PC-3 (cell line): ENCODE results near the gene OSBPL9. TPM values are rescaled to one million over a fixed set of nuclear protein-coding genes. Genes with fewer than 3 reads are reported as not detected.

Experiments used
- ATAC-seq: fragments of 200-7000 bp; cut with Tn5 transposase; 2 replicates; pipeline ENCODE4 v1.9.1; 2020; ENCODE audit warnings: mild to moderate bottlenecking, moderate library complexity
- BruUV-seq: library from RNA; stranded (reverse); fragments of 400-500 nt; replicated peaks from 2 replicates; lab custom pipeline; 2021; lab: Mats Ljungman, UMichigan
- CTCF ChIA-PET: fragments of 300-600 bp; sonication (Branson Sonifier 250); formaldehyde crosslinking; loops from one replicate; lab custom pipeline; 2022; ENCODE audit warnings: antibody characterized with exemption; lab: Charles Lee
- POLR2A ChIA-PET: fragments of 300-600 bp; sonication (Branson Sonifier 250); formaldehyde crosslinking; loops from one replicate; lab custom pipeline; 2022; ENCODE audit warnings: antibody characterized with exemption; ENCODE audit not compliant: unreplicated experiment; lab: Charles Lee
- DNase-seq: peaks from one replicate; pipeline ENCODE4 v3.0.0-alpha.2; 2015
- H2AFZ ChIP-seq: fragments of 300-600 bp; sonication (generic); 2 replicates; pipeline ENCODE4 v1.6.0; 2016; ENCODE audit warnings: antibody characterized with exemption, low read length
- H3F3A ChIP-seq: fragments of 300-600 bp; sonication (generic); one replicate; pipeline ENCODE4 v1.6.0; 2017; ENCODE audit warnings: antibody characterized with exemption, low read length, control low read depth, mild to moderate bottlenecking; ENCODE audit not compliant: unreplicated experiment
- H3K27ac ChIP-seq: fragments of 300-600 bp; sonication (generic); 2 replicates; pipeline ENCODE4 v1.5.1; 2016; ENCODE audit warnings: mild to moderate bottlenecking, low read length
- H3K27me3 ChIP-seq: fragments of 300-600 bp; sonication (generic); 2 replicates; pipeline ENCODE4 v1.6.1; 2016; ENCODE audit warnings: low read length, mixed read lengths
- H3K36me3 ChIP-seq: fragments of 300-600 bp; sonication (generic); 2 replicates; pipeline ENCODE4 v1.6.1; 2016; ENCODE audit warnings: low read depth, mixed run types, low read length, mixed read lengths
- H3K4me1 ChIP-seq: fragments of 300-600 bp; sonication (generic); 2 replicates; pipeline ENCODE4 v1.5.1; 2016; ENCODE audit warnings: low read length; ENCODE audit not compliant: insufficient read depth
- H3K4me2 ChIP-seq: fragments of 300-600 bp; sonication (generic); 2 replicates; pipeline ENCODE4 v1.6.0; 2016; ENCODE audit warnings: low read length
- H3K4me3 ChIP-seq: fragments of 300-600 bp; sonication (generic); 2 replicates; pipeline ENCODE4 v1.5.1; 2016; ENCODE audit warnings: mild to moderate bottlenecking, low read length, mixed read lengths
- H3K79me2 ChIP-seq: fragments of 300-600 bp; sonication (generic); 2 replicates; pipeline ENCODE4 v1.6.1; 2017; ENCODE audit warnings: low read length, mixed read lengths
- H3K9ac ChIP-seq: fragments of 300-600 bp; sonication (generic); 2 replicates; pipeline ENCODE4 v1.6.0; 2016; ENCODE audit warnings: mild to moderate bottlenecking, low read length
- H3K9me2 ChIP-seq: fragments of 300-600 bp; sonication (generic); replicated peaks from 2 replicates; pipeline ENCODE4 v1.6.1; 2016; ENCODE audit warnings: mixed run types, low read length, mixed read lengths
- H3K9me3 ChIP-seq: fragments of 300-600 bp; sonication (generic); 2 replicates; pipeline ENCODE4 v1.6.1; 2016; ENCODE audit warnings: low read length, mixed read lengths
- H4K20me1 ChIP-seq: fragments of 300-600 bp; sonication (generic); 2 replicates; pipeline ENCODE4 v1.6.1; 2016; ENCODE audit warnings: low read length, mixed read lengths
- EZH2 ChIP-seq: fragments of 300-600 bp; sonication (generic); IDR thresholded peaks from one replicate; pipeline ENCODE4 v1.6.1; 2017; ENCODE audit warnings: antibody characterized with exemption, mild to moderate bottlenecking, low read length; ENCODE audit not compliant: unreplicated experiment
- EZH2phosphoT487 ChIP-seq: fragments of 300-600 bp; sonication (generic); IDR thresholded peaks from 2 replicates; pipeline ENCODE4 v1.6.1; 2018; ENCODE audit warnings: mild to moderate bottlenecking, antibody characterized with exemption, low read length, borderline replicate concordance
- intact Hi-C: fragments of 100-400 bp; cut with micrococcal nuclease; formaldehyde crosslinking; loops from 2 replicates; pipeline ENCODE4 v1.9.0; 2023
- total RNA-seq: library from RNA; depleted of rRNA; stranded (reverse); fragments of >200 nt; gene quantifications from 2 replicates; pipeline ENCODE4 v1.2.3, GENCODE V29; 2014
- TF ChIP-seq, protein P1 (sequence below): fragments of 300-600 bp; sonication (generic); conservative IDR thresholded peaks from 2 replicates; pipeline ENCODE4 v1.5.1; 2017; ENCODE audit warnings: antibody characterized with exemption, low read depth, mild to moderate bottlenecking, low read length

Gene OSBPL9
- total RNA-seq, 1 experiment from 2014 or later: 74.7 TPM

DNA sequence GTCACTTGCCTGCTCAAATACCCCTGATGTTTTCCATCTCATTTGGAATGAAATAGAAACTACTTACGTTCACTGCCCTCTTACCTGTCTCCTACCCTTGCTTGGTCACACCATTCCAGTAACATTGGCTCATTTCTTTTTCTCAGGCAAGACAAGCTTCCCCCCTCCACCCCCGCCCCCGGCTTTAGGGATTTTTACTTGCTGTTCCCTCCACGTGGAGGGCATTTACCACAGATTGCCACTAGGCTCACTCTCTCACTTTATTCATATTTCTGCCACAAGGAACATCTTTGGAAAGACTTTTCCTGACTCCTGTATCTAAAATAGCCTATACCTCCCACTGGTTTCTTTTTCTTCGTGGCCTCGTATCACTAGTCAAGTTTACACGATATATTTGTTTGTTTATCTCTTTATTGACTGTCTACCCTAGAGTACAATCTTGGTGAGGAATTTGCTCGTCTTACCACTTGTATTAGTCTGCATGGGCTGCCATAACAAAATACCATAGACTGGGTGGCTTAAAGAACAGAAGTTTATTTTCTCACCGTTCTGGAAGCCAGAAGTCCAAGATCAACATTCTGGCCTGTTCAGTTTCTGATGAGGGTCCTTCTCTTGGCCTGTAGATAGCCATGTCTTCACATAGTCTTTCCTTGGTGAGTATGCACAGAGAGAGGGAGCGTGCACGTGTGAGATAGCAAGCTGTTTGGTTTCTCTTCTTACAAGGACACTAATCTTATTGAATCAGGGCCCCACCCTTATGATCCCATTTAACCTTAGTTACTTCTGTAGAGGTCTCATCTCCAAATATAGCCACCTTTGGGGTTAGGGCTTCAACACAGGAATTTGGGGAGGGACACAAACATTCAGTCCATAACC lies 135.4 kb downstream of the OSBPL9 start:
- Histone ChIP-seq H3K4me1 (peaks cover 20% of the 10 kb centered on the region), H3F3A (peaks cover 6% of the 10 kb centered on the region), H3K79me2 (no peaks in the 10 kb centered on the region), H3K27me3 (no peaks in the 10 kb centered on the region), H3K9ac (no peak overlapping the region), H3K4me2 (no peak overlapping the region), H2AFZ (no peak overlapping the region), H4K20me1 (no peaks in the 10 kb centered on the region), H3K4me3 (no peak overlapping the region), H3K27ac (no peak overlapping the region), H3K36me3 (peaks cover 3% of the 10 kb centered on the region; the same call in 1 of the 2 replicates), H3K9me2 (no peaks in the 10 kb centered on the region), H3K9me3 (no peaks in the 10 kb centered on the region)
- DNase-seq (no peak), ATAC-seq (no peak)
- TF ChIP-seq EZH2phosphoT487: no peak
- no peak for TF ChIP-seq EZH2
- TF ChIP-seq, protein P1, sequence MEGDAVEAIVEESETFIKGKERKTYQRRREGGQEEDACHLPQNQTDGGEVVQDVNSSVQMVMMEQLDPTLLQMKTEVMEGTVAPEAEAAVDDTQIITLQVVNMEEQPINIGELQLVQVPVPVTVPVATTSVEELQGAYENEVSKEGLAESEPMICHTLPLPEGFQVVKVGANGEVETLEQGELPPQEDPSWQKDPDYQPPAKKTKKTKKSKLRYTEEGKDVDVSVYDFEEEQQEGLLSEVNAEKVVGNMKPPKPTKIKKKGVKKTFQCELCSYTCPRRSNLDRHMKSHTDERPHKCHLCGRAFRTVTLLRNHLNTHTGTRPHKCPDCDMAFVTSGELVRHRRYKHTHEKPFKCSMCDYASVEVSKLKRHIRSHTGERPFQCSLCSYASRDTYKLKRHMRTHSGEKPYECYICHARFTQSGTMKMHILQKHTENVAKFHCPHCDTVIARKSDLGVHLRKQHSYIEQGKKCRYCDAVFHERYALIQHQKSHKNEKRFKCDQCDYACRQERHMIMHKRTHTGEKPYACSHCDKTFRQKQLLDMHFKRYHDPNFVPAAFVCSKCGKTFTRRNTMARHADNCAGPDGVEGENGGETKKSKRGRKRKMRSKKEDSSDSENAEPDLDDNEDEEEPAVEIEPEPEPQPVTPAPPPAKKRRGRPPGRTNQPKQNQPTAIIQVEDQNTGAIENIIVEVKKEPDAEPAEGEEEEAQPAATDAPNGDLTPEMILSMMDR: no peak
- intact Hi-C loops: no loop called here
- BruUV-seq: no TSS peak
- POLR2A ChIA-PET: no interaction called here
- CTCF ChIA-PET: no interaction called here

DNA sequence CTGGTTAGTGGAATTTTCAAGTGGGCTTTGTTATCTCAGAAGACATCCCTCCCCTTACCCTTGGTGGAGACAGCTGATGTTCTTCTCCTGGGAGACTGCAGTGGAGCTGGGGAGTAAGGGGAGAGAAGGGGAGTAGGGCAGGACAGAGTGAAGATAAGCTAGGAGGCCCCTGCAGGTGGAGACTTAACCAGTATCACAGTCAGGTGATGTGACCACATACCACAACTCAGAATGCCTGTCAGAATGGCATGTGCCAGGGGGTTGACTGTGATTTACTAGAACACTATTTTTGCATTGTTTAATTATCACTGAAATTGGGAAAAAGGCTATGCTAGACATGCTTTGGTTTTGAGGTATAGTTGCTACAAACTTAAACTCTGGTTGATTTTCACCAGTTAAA lies 137.1 kb downstream of the OSBPL9 start:
- CTCF ChIA-PET: no interaction called here
- peaks cover 3% of the 10 kb centered on the region; the same call in 1 of the 2 replicates for H3K36me3 ChIP-seq

More for the DNA sequence above, 137.1 kb downstream of the OSBPL9 start:
- POLR2A ChIA-PET: no interaction called here
- Histone ChIP-seq H2AFZ (no peak overlapping the region), H3K4me2 (no peak overlapping the region), H3K4me1 (peaks cover 20% of the 10 kb centered on the region), H4K20me1 (no peaks in the 10 kb centered on the region), H3K79me2 (no peaks in the 10 kb centered on the region), H3K4me3 (no peak overlapping the region), H3K9ac (no peak overlapping the region), H3K27ac (no peak overlapping the region), H3F3A (peaks cover 6% of the 10 kb centered on the region), H3K9me2 (no peaks in the 10 kb centered on the region), H3K27me3 (no peaks in the 10 kb centered on the region), H3K9me3 (no peaks in the 10 kb centered on the region)
- ATAC-seq (no peak), DNase-seq (no peak)
- intact Hi-C loops: no loop called here
- BruUV-seq: no TSS peak
- TF ChIP-seq, protein P1: no peak
- TF ChIP-seq EZH2: no peak
- TF ChIP-seq EZH2phosphoT487: no peak
